HepG2 (cell line): ENCODE results near the gene MIDN. TPM values are rescaled to one million over a fixed set of nuclear protein-coding genes. Genes with fewer than 3 reads are reported as not detected.

Experiments used
- ATF7 ChIP-seq, 2 experiments: fragments of 450-650 bp in 1 of 2; sonication (generic) in 1 of 2; formaldehyde crosslinking in 1 of 2; IDR thresholded peaks; 2 replicates each; pipeline versions ENCODE4 v1.4.0 to v1.6.1; 2016 to 2020; ENCODE audit warnings: antibody characterized with exemption in 1 of 2, mild to moderate bottlenecking in 1 of 2, missing genetic modification reagents in 1 of 2
- CREM ChIP-seq, 2 experiments: sonication (generic) in 1 of 2; formaldehyde crosslinking in 1 of 2; IDR thresholded peaks; 2 replicates each; pipeline versions ENCODE4 v1.4.0 to v1.6.1; 2016 to 2020; ENCODE audit warnings: antibody characterized with exemption in 1 of 2, mild to moderate bottlenecking in 1 of 2, missing genetic modification reagents in 1 of 2
- DMAP1 ChIP-seq: IDR thresholded peaks from 2 replicates; pipeline ENCODE4 v1.6.1; 2016
- FOSL2 ChIP-seq: sonication (generic); formaldehyde crosslinking; IDR thresholded peaks from 2 replicates; pipeline ENCODE4 v1.4.0; 2020; ENCODE audit warnings: missing genetic modification reagents
- FOXA3 ChIP-seq: IDR thresholded peaks from 2 replicates; pipeline ENCODE4 v1.6.1; 2016; ENCODE audit warnings: missing genetic modification reagents, missing compliant biosample characterization
- GTF2F1 ChIP-seq: fragments of 150-350 bp; IDR thresholded peaks from 2 replicates; pipeline ENCODE4 v1.6.1; 2014; ENCODE audit warnings: low read length
- HDAC1 ChIP-seq: sonication (generic); formaldehyde crosslinking; IDR thresholded peaks from 2 replicates; pipeline ENCODE4 v1.5.1; 2020; ENCODE audit warnings: mild to moderate bottlenecking, missing genetic modification reagents
- KDM3A ChIP-seq: IDR thresholded peaks from 2 replicates; pipeline ENCODE4 v1.6.1; 2018; ENCODE audit warnings: low read depth, missing compliant biosample characterization
- KDM5B ChIP-seq: sonication (generic); formaldehyde crosslinking; IDR thresholded peaks from 2 replicates; pipeline ENCODE4 v1.4.0; 2020; ENCODE audit warnings: missing genetic modification reagents, mild to moderate bottlenecking, borderline replicate concordance
- KLF12 ChIP-seq: sonication (generic); formaldehyde crosslinking; IDR thresholded peaks from 2 replicates; pipeline ENCODE4 v1.4.0; 2020; ENCODE audit warnings: missing genetic modification reagents, borderline replicate concordance
- PRPF4 ChIP-seq: fragments of 200-400 bp; formaldehyde crosslinking; IDR thresholded peaks from 2 replicates; pipeline ENCODE4 v1.6.1; 2016; ENCODE audit warnings: low read length, low read depth; ENCODE audit not compliant: poor library complexity, severe bottlenecking
- RORA ChIP-seq: sonication (generic); formaldehyde crosslinking; IDR thresholded peaks from 2 replicates; pipeline ENCODE4 v1.5.0; 2020; ENCODE audit warnings: mild to moderate bottlenecking, missing genetic modification reagents, moderate library complexity
- SKI ChIP-seq: fragments of 450-650 bp; IDR thresholded peaks from one replicate; pipeline ENCODE4 v1.6.1; 2018; ENCODE audit warnings: mild to moderate bottlenecking; ENCODE audit not compliant: partially characterized antibody
- ZNF326 ChIP-seq: sonication (generic); formaldehyde crosslinking; IDR thresholded peaks from 2 replicates; pipeline ENCODE4 v1.4.0; 2020; ENCODE audit warnings: missing genetic modification reagents, borderline replicate concordance
- ZNF670 ChIP-seq: sonication (generic); formaldehyde crosslinking; IDR thresholded peaks from 2 replicates; pipeline ENCODE4 v1.8.0; 2022; ENCODE audit warnings: mild to moderate bottlenecking, missing genetic modification reagents, borderline replicate concordance
- ZNF761 ChIP-seq: sonication (generic); formaldehyde crosslinking; conservative IDR thresholded peaks from 2 replicates; pipeline ENCODE4 v1.4.0; 2020; ENCODE audit warnings: mild to moderate bottlenecking, missing genetic modification reagents
- polyA plus RNA-seq, 8 experiments: library from polyadenylated mRNA; depleted of rRNA in 3 of 8; stranded (reverse) in 7 of 8; unstranded in 1 of 8; fragments of >200 nt; fragmentation: Illumina TruSeq in 4 of 8; extraction: Trizol in 4 of 8; gene quantifications; 2 replicates each; pipeline versions ENCODE4 v1.2.1 to v1.2.3, GENCODE V29; 2011 to 2016; ENCODE audit warnings: low read depth in 4 of 8, missing spikeins in 1 of 8, mixed read lengths in 1 of 8; ENCODE audit not compliant: insufficient read depth in 1 of 8
- total RNA-seq, 5 experiments: library from RNA; depleted of rRNA; stranded (reverse); fragments of >200 nt; fragmentation: Illumina TruSeq; extraction: Trizol; gene quantifications; 2 replicates each; pipeline ENCODE4 v1.2.3, GENCODE V29; 2016; ENCODE audit warnings: low read depth in 1 of 5
- TF ChIP-seq, protein P1 (sequence below): sonication (generic); formaldehyde crosslinking; IDR thresholded peaks from 2 replicates; pipeline ENCODE4 v1.8.1; 2023; ENCODE audit warnings: mild to moderate bottlenecking, missing genetic modification reagents, borderline replicate concordance
- TF ChIP-seq, protein P2 (sequence below): sonication (generic); formaldehyde crosslinking; IDR thresholded peaks from 2 replicates; pipeline ENCODE4 v1.4.0; 2020; ENCODE audit warnings: mild to moderate bottlenecking, missing genetic modification reagents
- TF ChIP-seq, protein P3 (sequence below): sonication (generic); formaldehyde crosslinking; IDR thresholded peaks from 2 replicates; pipeline ENCODE4 v1.4.0; 2020; ENCODE audit warnings: missing genetic modification reagents, borderline replicate concordance
- TF ChIP-seq, protein P4 (sequence below): sonication (generic); formaldehyde crosslinking; conservative IDR thresholded peaks from 2 replicates; pipeline ENCODE4 v1.5.0; 2020; ENCODE audit warnings: missing genetic modification reagents

The MIDN gene
- total and polyA plus RNA-seq, 2 of the 13 experiments (the other 11 are each of a cell fraction or from before 2014, with no cell fraction given) = 8.4 to 18.0 TPM

DNA sequence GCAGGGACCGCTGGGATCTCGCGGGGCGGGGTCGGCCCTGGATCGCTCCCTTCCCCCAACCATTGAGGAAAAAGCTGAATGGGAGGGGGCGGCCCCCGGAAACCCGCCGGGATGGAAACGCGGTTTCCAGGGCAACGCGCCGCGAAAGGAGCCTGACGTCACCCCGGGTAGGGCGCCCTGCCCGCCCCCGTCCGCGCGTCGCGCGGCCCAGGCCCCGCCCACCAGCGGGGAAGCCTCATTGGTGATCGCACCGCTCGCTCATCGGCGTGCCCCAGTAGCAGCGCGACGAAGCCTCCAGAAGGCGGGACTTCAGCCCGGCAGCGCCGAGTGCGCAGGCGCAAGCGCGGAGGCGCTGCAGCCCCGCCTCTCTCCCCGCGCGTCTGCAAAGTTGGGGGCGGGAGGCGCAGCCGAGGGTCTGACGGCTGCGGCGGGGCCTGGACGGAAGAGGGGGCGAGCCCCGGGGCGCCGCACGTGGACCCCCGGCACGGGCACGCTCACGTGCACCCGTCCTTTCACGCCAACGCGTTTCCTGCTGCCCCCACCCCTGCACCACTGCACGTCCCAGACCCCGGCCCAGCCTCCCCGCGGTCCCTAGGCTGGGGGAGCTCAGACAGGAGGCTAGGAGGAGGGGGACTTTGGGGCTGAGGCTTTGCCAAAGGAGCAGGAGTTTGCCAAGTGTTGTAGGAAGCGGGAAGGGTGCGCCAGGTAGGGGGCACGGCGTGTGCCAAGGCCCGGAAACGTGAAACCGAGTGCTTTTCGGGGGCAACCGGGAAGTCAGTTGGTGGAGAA lies 12.6 kb downstream of the MIDN start (continued):
- TF ChIP-seq ZNF761 (CRISPR knock-in tag) (no peak), KDM3A (CRISPR knock-in tag) (0 out of 2 replicates have a peak, but pooled peaks have one; percentile 23), CREM (IDR thresholded peaks at IDR 0.05) (0 out of 2 replicates have a peak, but pooled peaks have one; percentile 37), CREM (CRISPR knock-in tag; IDR thresholded peaks at IDR 0.05) (no peak), DMAP1 (peak; percentile 40; the same call in 1 of the 2 replicates), GTF2F1 (no peak), FOSL2 (CRISPR knock-in tag) (no peak), KDM5B (CRISPR knock-in tag) (peak; percentile 28; the same call in 1 of the 2 replicates), RORA (no peak), SKI (no peak), PRPF4 (no peak), KLF12 (CRISPR knock-in tag) (no peak), HDAC1 (CRISPR knock-in tag) (peak; percentile 79), ZNF326 (CRISPR knock-in tag) (no peak), ZNF670 (peak; percentile 15; the same call in 1 of the 2 replicates), ATF7 (IDR thresholded peaks at IDR 0.05) (peak; percentile 85), ATF7 (CRISPR knock-in tag; IDR thresholded peaks at IDR 0.05) (peak; percentile 87), FOXA3 (CRISPR knock-in tag) (no peak)
- TF ChIP-seq, protein P1, sequence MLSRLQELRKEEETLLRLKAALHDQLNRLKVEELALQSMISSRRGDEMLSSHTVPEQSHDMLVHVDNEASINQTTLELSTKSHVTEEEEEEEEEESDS (CRISPR knock-in tag) = no peak
- TF ChIP-seq, protein P2, sequence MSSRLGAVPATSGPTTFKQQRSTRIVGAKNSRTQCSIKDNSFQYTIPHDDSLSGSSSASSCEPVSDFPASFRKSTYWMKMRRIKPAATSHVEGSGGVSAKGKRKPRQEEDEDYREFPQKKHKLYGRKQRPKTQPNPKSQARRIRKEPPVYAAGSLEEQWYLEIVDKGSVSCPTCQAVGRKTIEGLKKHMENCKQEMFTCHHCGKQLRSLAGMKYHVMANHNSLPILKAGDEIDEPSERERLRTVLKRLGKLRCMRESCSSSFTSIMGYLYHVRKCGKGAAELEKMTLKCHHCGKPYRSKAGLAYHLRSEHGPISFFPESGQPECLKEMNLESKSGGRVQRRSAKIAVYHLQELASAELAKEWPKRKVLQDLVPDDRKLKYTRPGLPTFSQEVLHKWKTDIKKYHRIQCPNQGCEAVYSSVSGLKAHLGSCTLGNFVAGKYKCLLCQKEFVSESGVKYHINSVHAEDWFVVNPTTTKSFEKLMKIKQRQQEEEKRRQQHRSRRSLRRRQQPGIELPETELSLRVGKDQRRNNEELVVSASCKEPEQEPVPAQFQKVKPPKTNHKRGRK (CRISPR knock-in tag) = no peak
- TF ChIP-seq, protein P3, sequence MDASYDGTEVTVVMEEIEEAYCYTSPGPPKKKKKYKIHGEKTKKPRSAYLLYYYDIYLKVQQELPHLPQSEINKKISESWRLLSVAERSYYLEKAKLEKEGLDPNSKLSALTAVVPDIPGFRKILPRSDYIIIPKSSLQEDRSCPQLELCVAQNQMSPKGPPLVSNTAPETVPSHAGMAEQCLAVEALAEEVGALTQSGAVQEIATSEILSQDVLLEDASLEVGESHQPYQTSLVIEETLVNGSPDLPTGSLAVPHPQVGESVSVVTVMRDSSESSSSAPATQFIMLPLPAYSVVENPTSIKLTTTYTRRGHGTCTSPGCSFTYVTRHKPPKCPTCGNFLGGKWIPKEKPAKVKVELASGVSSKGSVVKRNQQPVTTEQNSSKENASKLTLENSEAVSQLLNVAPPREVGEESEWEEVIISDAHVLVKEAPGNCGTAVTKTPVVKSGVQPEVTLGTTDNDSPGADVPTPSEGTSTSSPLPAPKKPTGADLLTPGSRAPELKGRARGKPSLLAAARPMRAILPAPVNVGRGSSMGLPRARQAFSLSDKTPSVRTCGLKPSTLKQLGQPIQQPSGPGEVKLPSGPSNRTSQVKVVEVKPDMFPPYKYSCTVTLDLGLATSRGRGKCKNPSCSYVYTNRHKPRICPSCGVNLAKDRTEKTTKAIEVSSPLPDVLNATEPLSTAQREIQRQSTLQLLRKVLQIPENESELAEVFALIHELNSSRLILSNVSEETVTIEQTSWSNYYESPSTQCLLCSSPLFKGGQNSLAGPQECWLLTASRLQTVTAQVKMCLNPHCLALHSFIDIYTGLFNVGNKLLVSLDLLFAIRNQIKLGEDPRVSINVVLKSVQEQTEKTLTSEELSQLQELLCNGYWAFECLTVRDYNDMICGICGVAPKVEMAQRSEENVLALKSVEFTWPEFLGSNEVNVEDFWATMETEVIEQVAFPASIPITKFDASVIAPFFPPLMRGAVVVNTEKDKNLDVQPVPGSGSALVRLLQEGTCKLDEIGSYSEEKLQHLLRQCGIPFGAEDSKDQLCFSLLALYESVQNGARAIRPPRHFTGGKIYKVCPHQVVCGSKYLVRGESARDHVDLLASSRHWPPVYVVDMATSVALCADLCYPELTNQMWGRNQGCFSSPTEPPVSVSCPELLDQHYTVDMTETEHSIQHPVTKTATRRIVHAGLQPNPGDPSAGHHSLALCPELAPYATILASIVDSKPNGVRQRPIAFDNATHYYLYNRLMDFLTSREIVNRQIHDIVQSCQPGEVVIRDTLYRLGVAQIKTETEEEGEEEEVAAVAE (CRISPR knock-in tag) = no peak
- TF ChIP-seq, protein P4, sequence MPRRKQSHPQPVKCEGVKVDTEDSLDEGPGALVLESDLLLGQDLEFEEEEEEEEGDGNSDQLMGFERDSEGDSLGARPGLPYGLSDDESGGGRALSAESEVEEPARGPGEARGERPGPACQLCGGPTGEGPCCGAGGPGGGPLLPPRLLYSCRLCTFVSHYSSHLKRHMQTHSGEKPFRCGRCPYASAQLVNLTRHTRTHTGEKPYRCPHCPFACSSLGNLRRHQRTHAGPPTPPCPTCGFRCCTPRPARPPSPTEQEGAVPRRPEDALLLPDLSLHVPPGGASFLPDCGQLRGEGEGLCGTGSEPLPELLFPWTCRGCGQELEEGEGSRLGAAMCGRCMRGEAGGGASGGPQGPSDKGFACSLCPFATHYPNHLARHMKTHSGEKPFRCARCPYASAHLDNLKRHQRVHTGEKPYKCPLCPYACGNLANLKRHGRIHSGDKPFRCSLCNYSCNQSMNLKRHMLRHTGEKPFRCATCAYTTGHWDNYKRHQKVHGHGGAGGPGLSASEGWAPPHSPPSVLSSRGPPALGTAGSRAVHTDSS = no peak
